Measurements from ENCODE around the gene SHISAL1.
"Not testable (repeated sequence)": the region's sequence is repeated elsewhere in the genome, so short reads cannot be mapped to it uniquely, and the experiment has no call there.

SHISAL1 gene

DNA sequence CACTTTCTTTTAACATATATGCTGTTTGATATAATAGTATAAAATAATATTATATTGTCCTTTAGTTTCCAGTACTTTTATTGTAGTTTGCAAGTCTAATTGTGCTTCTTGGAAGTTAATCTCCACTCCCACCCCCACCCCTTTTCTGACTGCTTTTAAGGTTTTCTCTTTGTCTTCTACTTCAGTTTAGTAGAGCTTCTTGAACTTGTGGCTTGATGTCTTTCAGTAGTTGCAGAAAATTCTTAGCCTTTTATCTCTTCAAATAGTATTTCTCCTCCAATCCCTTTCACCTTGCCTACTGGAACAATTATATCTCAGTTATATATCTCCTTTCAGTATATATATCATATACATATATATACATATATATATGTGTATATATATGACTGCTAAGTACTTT, 75.5 kb downstream of the SHISAL1 start:
- H2AFZ ChIP-seq (ENCODE audit: low read length), result no peak overlapping the region
- no peaks in the 10 kb centered on the region for H3K9me2 ChIP-seq (ENCODE audit: low read depth, low read length)
- no peaks in the 10 kb centered on the region for H3K79me2 ChIP-seq (ENCODE audit: insufficient read depth, low read length)
- H3K9ac ChIP-seq (ENCODE audit: low read length), result no peak overlapping the region
- H3K27ac ChIP-seq (ENCODE audit: low read depth, low read length, poor library complexity, severe bottlenecking), result no peak overlapping the region
- no peaks in the 10 kb centered on the region for H3K36me3 ChIP-seq (ENCODE audit: insufficient read depth, low read length)
- no peaks in the 10 kb centered on the region for H3K27me3 ChIP-seq (ENCODE audit: insufficient read depth, low read length)
- no peaks in the 10 kb centered on the region for H3F3A ChIP-seq (ENCODE audit: insufficient read depth, low read length)
- no peaks in the 10 kb centered on the region for H3K9me3 ChIP-seq (ENCODE audit: low read length)
- H3K4me2 ChIP-seq (ENCODE audit: low read length), result no peak overlapping the region
- no peak overlapping the region for H3K4me3 ChIP-seq (ENCODE audit: low read depth, low read length, poor library complexity, severe bottlenecking)
- H3K4me1 ChIP-seq (ENCODE audit: insufficient read depth, low read length, severe bottlenecking), result no peaks in the 10 kb centered on the region
- no peaks in the 10 kb centered on the region for H4K20me1 ChIP-seq (ENCODE audit: insufficient read depth, low read length)
- TF ChIP-seq, protein P1, sequence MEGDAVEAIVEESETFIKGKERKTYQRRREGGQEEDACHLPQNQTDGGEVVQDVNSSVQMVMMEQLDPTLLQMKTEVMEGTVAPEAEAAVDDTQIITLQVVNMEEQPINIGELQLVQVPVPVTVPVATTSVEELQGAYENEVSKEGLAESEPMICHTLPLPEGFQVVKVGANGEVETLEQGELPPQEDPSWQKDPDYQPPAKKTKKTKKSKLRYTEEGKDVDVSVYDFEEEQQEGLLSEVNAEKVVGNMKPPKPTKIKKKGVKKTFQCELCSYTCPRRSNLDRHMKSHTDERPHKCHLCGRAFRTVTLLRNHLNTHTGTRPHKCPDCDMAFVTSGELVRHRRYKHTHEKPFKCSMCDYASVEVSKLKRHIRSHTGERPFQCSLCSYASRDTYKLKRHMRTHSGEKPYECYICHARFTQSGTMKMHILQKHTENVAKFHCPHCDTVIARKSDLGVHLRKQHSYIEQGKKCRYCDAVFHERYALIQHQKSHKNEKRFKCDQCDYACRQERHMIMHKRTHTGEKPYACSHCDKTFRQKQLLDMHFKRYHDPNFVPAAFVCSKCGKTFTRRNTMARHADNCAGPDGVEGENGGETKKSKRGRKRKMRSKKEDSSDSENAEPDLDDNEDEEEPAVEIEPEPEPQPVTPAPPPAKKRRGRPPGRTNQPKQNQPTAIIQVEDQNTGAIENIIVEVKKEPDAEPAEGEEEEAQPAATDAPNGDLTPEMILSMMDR (IDR thresholded peaks at IDR 0.05; ENCODE audit: low read length), result no peak

DNA sequence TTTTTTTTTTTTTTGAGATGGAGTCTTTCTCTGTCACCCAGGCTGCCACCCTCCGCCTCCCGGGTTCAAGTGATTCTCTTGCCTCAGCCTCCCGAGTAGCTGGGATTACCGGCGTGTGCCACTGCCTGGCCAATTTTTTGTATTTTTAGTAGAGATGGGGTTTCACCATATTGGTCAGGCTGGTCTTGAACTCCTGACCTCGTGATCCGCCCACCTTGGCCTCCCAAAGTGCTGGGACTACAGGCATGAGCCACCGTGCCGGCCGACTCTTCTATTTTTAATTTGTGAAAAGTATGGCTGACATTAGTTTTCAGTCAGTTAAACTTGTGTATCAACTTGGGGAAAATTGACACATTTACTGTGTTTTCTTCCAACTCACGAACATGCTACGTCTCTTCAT, 78.4 kb downstream of the SHISAL1 start:
- H3K27ac ChIP-seq (ENCODE audit: low read depth, low read length, poor library complexity, severe bottlenecking); H3K9me2 ChIP-seq (ENCODE audit: low read depth, low read length); H3K36me3 ChIP-seq (ENCODE audit: insufficient read depth, low read length); H2AFZ ChIP-seq (ENCODE audit: low read length); H3F3A ChIP-seq (ENCODE audit: insufficient read depth, low read length); H3K4me3 ChIP-seq (ENCODE audit: low read depth, low read length, poor library complexity, severe bottlenecking); H4K20me1 ChIP-seq (ENCODE audit: insufficient read depth, low read length); H3K9me3 ChIP-seq (ENCODE audit: low read length); H3K79me2 ChIP-seq (ENCODE audit: insufficient read depth, low read length); H3K4me1 ChIP-seq (ENCODE audit: insufficient read depth, low read length, severe bottlenecking); H3K4me2 ChIP-seq (ENCODE audit: low read length); H3K27me3 ChIP-seq (ENCODE audit: insufficient read depth, low read length); H3K9ac ChIP-seq (ENCODE audit: low read length): not testable (repeated sequence)

DNA sequence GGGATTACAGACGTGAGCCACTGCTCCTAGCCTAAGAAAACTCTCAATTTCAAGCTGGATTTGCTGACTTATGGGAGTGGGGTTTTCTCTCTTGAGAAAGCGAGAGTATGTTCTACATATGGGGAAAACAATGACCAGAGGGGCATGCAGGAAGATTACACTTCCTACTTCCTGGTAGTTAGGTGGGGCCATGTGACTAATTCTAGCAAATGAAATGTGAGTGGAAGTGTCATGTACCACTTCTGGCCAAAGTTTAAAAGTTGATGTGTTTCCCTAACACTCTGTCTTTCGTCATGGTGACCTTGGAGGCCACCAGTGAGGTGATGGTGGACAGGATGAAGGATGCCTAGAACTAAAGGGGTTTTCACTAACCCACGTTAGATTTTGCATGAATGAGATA, 81.5 kb downstream of the SHISAL1 start:
- no peaks in the 10 kb centered on the region for H3K36me3 ChIP-seq (ENCODE audit: insufficient read depth, low read length)
- no peaks in the 10 kb centered on the region for H3K79me2 ChIP-seq (ENCODE audit: insufficient read depth, low read length)
- TF ChIP-seq, protein P1 (IDR thresholded peaks at IDR 0.05; ENCODE audit: low read length), result no peak
- TF ChIP-seq EZH2 (IDR thresholded peaks at IDR 0.05; ENCODE audit: borderline replicate concordance, low read length), result no peak
- no peaks in the 10 kb centered on the region for H3F3A ChIP-seq (ENCODE audit: insufficient read depth, low read length)
- H3K27me3 ChIP-seq (ENCODE audit: insufficient read depth, low read length), result no peaks in the 10 kb centered on the region
- H3K9me2 ChIP-seq (ENCODE audit: low read depth, low read length), result no peaks in the 10 kb centered on the region
- no peak overlapping the region for H3K27ac ChIP-seq (ENCODE audit: low read depth, low read length, poor library complexity, severe bottlenecking)
- no peaks in the 10 kb centered on the region for H4K20me1 ChIP-seq (ENCODE audit: insufficient read depth, low read length)
- H3K9me3 ChIP-seq (ENCODE audit: low read length), result no peaks in the 10 kb centered on the region
- no peak overlapping the region for H3K4me2 ChIP-seq (ENCODE audit: low read length)
- H3K9ac ChIP-seq (ENCODE audit: low read length), result no peak overlapping the region
- H2AFZ ChIP-seq (ENCODE audit: low read length), result no peak overlapping the region
- no peaks in the 10 kb centered on the region for H3K4me1 ChIP-seq (ENCODE audit: insufficient read depth, low read length, severe bottlenecking)
- H3K4me3 ChIP-seq (ENCODE audit: low read depth, low read length, poor library complexity, severe bottlenecking), result no peak overlapping the region

DNA sequence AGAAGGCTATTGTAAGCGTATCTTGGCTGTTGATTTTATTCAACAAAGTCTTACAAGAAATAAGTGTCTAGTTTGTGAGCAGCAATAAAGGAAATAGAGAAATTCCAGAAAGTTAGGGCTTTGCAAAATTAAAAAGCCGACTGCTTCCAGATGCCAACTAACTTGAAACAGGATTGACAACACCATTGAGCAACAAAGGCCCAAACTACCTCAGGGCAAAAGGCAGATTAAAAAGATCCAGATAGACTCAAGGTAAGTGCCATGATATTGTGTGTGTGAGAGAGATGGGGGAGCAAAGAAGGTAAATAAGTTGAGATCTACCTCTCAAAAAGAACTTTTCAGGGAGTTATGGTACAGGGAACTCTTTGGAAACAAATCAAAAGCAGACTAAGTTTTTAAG, 82.9 kb downstream of the SHISAL1 start:
- Histone ChIP-seq H3K4me3 (ENCODE audit: low read depth, low read length, poor library complexity, severe bottlenecking) (no peak overlapping the region), H3K36me3 (ENCODE audit: insufficient read depth, low read length) (no peaks in the 10 kb centered on the region), H3K4me1 (ENCODE audit: insufficient read depth, low read length, severe bottlenecking) (no peaks in the 10 kb centered on the region), H3K27ac (ENCODE audit: low read depth, low read length, poor library complexity, severe bottlenecking) (no peak overlapping the region), H4K20me1 (ENCODE audit: insufficient read depth, low read length) (no peaks in the 10 kb centered on the region), H3K9me3 (ENCODE audit: low read length) (no peaks in the 10 kb centered on the region), H3K27me3 (ENCODE audit: insufficient read depth, low read length) (no peaks in the 10 kb centered on the region), H3K4me2 (ENCODE audit: low read length) (no peak overlapping the region), H3K9ac (ENCODE audit: low read length) (no peak overlapping the region), H3F3A (ENCODE audit: insufficient read depth, low read length) (no peaks in the 10 kb centered on the region), H2AFZ (ENCODE audit: low read length) (no peak overlapping the region), H3K9me2 (ENCODE audit: low read depth, low read length) (no peaks in the 10 kb centered on the region), H3K79me2 (ENCODE audit: insufficient read depth, low read length) (no peaks in the 10 kb centered on the region)
- TF ChIP-seq, protein P1 (IDR thresholded peaks at IDR 0.05; ENCODE audit: low read length), result no peak
- TF ChIP-seq EZH2 (IDR thresholded peaks at IDR 0.05; ENCODE audit: borderline replicate concordance, low read length), result no peak
